Progenitor cell of endocrine pancreas (in vitro differentiated cells): ENCODE results near the gene KIR3DL3. TPM values are rescaled to one million over a fixed set of nuclear protein-coding genes. Genes with fewer than 3 reads are reported as not detected.
"Not testable (repeated sequence)": the region's sequence is repeated elsewhere in the genome, so short reads cannot be mapped to it uniquely, and the experiment has no call there.

Experiments
- DNase-seq: peaks from one replicate; pipeline ENCODE4 v3.0.0; 2021; ENCODE audit warnings: low spot score; ENCODE audit not compliant: unreplicated experiment
- H3K27ac Mint-ChIP-seq: 2 replicates; pipeline ENCODE4 v1.8.0; 2021; ENCODE audit warnings: mild to moderate bottlenecking, moderate library complexity, mixed read lengths
- H3K27me3 Mint-ChIP-seq: 2 replicates; pipeline ENCODE4 v1.8.0; 2021; ENCODE audit warnings: mixed read lengths
- H3K36me3 Mint-ChIP-seq: 2 replicates; pipeline ENCODE4 v1.8.0; 2022; ENCODE audit warnings: mixed read lengths; ENCODE audit not compliant: insufficient read depth
- H3K4me1 Mint-ChIP-seq: 2 replicates; pipeline ENCODE4 v1.8.0; 2021; ENCODE audit warnings: low read depth, mixed read lengths
- H3K4me3 Mint-ChIP-seq: 2 replicates; pipeline ENCODE4 v1.8.0; 2021; ENCODE audit warnings: low read depth, mild to moderate bottlenecking, moderate library complexity, mixed read lengths
- H3K9me3 Mint-ChIP-seq: 2 replicates; pipeline ENCODE4 v1.8.0; 2021; ENCODE audit warnings: low read depth, mixed read lengths
- CTCF ChIP-seq: fragments of 200-600 bp; sonication (generic); IDR thresholded peaks from one replicate; pipeline ENCODE4 v1.5.0; 2021; ENCODE audit warnings: antibody characterized with exemption, mild to moderate bottlenecking; ENCODE audit not compliant: unreplicated experiment
- total RNA-seq: library from RNA; stranded (reverse); gene quantifications from 2 replicates; pipeline ENCODE4 v1.2.1, GENCODE V29; 2021

KIR3DL3 gene
- total RNA-seq, 1 donor from 2014 or later, result not detected

DNA sequence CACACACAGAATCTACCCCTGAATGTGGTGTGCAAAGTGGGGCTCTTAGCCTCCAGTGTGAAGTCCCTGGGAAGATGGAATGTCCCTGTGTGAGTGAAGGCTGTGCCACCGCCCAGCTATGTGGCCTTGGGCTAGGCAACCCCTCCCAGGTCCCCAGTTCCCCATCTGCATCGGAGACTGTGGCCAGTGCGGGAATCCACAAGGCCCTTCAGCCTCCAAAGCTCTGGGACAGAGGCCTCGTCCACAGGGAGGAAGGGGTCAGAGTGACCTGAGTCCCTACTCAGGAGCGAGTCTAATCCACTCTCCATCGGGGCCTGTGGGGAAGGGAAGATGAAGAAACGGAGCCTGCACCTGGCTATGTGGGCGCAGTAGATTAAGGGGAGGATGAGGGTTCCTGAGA, 19.3 kb upstream of the KIR3DL3 start:
- H3K4me1 Mint-ChIP-seq, result no peaks in the 10 kb centered on the region
- no peak for DNase-seq
- no peak overlapping the region for H3K4me3 Mint-ChIP-seq
- no peaks in the 10 kb centered on the region for H3K27me3 Mint-ChIP-seq
- TF ChIP-seq CTCF, result no peak
- no peak overlapping the region for H3K27ac Mint-ChIP-seq
- H3K36me3 Mint-ChIP-seq, result peaks cover 12% of the 10 kb centered on the region
- peaks cover 60% of the 10 kb centered on the region for H3K9me3 Mint-ChIP-seq

DNA sequence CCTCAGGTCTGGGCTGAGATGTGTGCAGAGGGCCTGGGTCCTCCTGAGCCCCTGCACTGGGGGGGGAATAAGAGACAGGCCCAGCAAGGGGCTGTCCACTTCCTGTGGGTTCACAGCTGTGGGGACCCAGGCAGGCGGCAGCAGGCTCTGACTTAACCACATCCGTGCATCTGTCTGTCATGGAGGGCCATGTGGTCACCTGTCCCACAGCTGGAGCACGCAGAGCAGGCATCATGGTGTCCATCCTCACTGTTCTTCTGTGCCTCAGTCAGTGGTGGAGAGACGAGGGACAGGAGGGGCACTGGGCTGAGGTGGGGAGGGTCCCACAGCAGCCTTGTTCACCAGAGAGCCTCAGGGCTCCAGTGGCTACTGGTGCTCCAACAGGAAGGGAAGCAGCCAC, 16.3 kb upstream of the KIR3DL3 start:
- Mint-ChIP-seq H3K9me3 (peaks cover 40% of the 10 kb centered on the region), H3K36me3 (peaks cover 7% of the 10 kb centered on the region), H3K27ac (no peak overlapping the region), H3K4me1 (no peaks in the 10 kb centered on the region), H3K27me3 (no peaks in the 10 kb centered on the region), H3K4me3 (no peak overlapping the region)
- no peak for TF ChIP-seq CTCF
- no peak for DNase-seq

- H3K4me3 Mint-ChIP-seq, result no peak overlapping the region
- H3K9me3 Mint-ChIP-seq, result peaks cover 36% of the 10 kb centered on the region
- no peak overlapping the region for H3K27ac Mint-ChIP-seq
- no peak for TF ChIP-seq CTCF
- no peaks in the 10 kb centered on the region for H3K4me1 Mint-ChIP-seq
- peaks cover 7% of the 10 kb centered on the region for H3K36me3 Mint-ChIP-seq
- no peaks in the 10 kb centered on the region for H3K27me3 Mint-ChIP-seq
- no peak for DNase-seq
Observed at GRCh38 chr19:54708781-54709180, 15.5 kb upstream of the KIR3DL3 start.

- H3K9me3 Mint-ChIP-seq, result peaks cover 33% of the 10 kb centered on the region
- TF ChIP-seq CTCF, result no peak
- no peaks in the 10 kb centered on the region for H3K4me1 Mint-ChIP-seq
- no peak overlapping the region for H3K4me3 Mint-ChIP-seq
- no peak overlapping the region for H3K27ac Mint-ChIP-seq
- H3K27me3 Mint-ChIP-seq, result no peaks in the 10 kb centered on the region
- no peak for DNase-seq
- H3K36me3 Mint-ChIP-seq, result peaks cover 4% of the 10 kb centered on the region
Observed at GRCh38 chr19:54709212-54709948, 14.9 kb upstream of the KIR3DL3 start.

- H3K9me3 Mint-ChIP-seq, result peaks cover 27% of the 10 kb centered on the region
- H3K27ac Mint-ChIP-seq, result not testable (repeated sequence)
Observed at GRCh38 chr19:54709956-54710355, 14.3 kb upstream of the KIR3DL3 start.

DNA sequence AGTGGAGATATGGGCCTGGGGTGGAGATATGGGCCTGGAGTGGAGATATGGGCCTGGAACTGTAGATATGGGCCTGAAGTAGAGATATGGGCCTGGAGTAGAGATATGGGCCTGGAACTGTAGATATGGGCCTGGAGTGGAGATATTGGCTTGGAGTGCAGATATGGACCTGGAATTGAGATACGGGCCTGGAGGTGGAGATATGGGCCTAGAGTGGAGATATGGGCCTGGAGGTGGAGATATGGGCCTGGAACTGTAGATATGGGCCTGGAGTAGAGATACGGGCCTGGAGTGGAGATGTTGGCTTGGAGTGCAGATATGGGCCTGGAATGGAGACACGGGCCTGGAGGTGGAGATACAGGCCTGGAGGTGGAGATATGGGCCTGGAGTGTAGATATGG, 402 bp downstream of the KIR3DL3 start:
- no peak for DNase-seq
- Mint-ChIP-seq H3K9me3 (peaks cover 69% of the 10 kb centered on the region), H3K27me3 (no peaks in the 10 kb centered on the region), H3K4me1 (no peaks in the 10 kb centered on the region), H3K36me3 (peaks cover 11% of the 10 kb centered on the region), H3K27ac (no peak overlapping the region), H3K4me3 (no peak overlapping the region)
- TF ChIP-seq CTCF, result no peak

More at GRCh38 chr19:54709956-54710355, 14.3 kb upstream of the KIR3DL3 start:
- H3K36me3 Mint-ChIP-seq, DNase-seq, H3K4me3 Mint-ChIP-seq, H3K27me3 Mint-ChIP-seq, H3K4me1 Mint-ChIP-seq: not testable (repeated sequence)
